Neural cell (in vitro differentiated cells): ENCODE results near the gene ZNF329.

ENCODE experiments used
- EP300 ChIP-seq: fragments of 450-650 bp; conservative IDR thresholded peaks from 2 replicates; pipeline ENCODE4 v1.6.1; 2014; ENCODE audit warnings: antibody characterized with exemption, mild to moderate bottlenecking, moderate library complexity; ENCODE audit not compliant: poor library complexity, severe bottlenecking
- EZH2 ChIP-seq: fragments of 200-600, 300-800 bp; shearing (Covaris generic), sonication (generic); IDR thresholded peaks from 2 replicates; pipeline ENCODE4 v1.6.1; 2014; ENCODE audit warnings: antibody characterized with exemption, low read length, borderline replicate concordance, mild to moderate bottlenecking; ENCODE audit not compliant: insufficient read depth, poor library complexity, severe bottlenecking
- POLR2AphosphoS5 ChIP-seq: IDR thresholded peaks from 2 replicates; pipeline ENCODE4 v1.6.1; 2012
- SMC3 ChIP-seq: fragments of 450-650 bp; conservative IDR thresholded peaks from 2 replicates; pipeline ENCODE4 v1.6.1; 2014; ENCODE audit warnings: antibody characterized with exemption, mild to moderate bottlenecking, moderate library complexity; ENCODE audit not compliant: poor library complexity
- TAF1 ChIP-seq: IDR thresholded peaks from 2 replicates; pipeline ENCODE4 v1.6.1; 2012; ENCODE audit warnings: low read depth
- TF ChIP-seq, protein P1 (sequence below): fragments of 450-650 bp; IDR thresholded peaks from 2 replicates; pipeline ENCODE4 v1.5.1; 2014; ENCODE audit warnings: antibody characterized with exemption, mild to moderate bottlenecking, moderate library complexity; ENCODE audit not compliant: poor library complexity, severe bottlenecking
- TF ChIP-seq, protein P2 (sequence below): IDR thresholded peaks from 2 replicates; pipeline ENCODE4 v1.6.1; 2012; ENCODE audit warnings: borderline replicate concordance

DNA sequence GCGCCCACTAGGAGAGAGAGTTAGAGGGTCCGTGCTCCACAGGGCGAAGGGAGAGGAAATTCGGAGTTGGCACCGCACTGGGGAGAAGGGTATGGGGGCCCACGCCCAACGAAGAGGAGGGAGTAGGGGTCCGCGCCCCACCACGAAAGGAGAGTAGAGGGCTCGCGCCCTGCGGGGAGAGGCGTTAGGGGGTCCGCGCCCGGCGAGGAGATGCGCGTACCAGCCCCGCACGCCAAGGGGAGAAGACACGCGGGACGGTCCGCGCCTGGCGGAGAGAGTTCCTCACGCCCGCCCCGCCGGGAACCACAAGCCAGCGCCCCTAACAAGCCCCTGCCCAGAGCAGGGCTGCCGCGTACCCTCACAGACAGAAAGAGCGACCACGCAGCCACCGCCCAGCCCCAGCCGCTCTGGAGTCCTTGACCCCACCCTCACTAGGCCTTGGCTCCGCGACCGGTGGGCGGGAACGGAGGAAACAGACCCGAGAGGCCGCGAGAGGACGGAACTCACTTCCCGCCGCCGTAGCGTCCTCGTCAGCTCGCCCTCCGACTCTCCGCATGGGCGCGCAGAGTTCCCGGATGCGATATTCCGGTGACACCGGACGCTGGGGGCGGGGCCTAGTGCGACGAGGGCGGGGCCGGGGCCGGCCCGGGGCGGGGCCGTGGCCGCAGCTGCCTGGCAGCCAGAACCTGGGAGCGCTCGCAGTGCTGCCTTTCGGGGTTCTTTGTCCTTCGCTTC lies 32.6 kb downstream of the ZNF329 start:
- TF ChIP-seq, protein P1, sequence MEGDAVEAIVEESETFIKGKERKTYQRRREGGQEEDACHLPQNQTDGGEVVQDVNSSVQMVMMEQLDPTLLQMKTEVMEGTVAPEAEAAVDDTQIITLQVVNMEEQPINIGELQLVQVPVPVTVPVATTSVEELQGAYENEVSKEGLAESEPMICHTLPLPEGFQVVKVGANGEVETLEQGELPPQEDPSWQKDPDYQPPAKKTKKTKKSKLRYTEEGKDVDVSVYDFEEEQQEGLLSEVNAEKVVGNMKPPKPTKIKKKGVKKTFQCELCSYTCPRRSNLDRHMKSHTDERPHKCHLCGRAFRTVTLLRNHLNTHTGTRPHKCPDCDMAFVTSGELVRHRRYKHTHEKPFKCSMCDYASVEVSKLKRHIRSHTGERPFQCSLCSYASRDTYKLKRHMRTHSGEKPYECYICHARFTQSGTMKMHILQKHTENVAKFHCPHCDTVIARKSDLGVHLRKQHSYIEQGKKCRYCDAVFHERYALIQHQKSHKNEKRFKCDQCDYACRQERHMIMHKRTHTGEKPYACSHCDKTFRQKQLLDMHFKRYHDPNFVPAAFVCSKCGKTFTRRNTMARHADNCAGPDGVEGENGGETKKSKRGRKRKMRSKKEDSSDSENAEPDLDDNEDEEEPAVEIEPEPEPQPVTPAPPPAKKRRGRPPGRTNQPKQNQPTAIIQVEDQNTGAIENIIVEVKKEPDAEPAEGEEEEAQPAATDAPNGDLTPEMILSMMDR: no peak
- TF ChIP-seq, protein P2, sequence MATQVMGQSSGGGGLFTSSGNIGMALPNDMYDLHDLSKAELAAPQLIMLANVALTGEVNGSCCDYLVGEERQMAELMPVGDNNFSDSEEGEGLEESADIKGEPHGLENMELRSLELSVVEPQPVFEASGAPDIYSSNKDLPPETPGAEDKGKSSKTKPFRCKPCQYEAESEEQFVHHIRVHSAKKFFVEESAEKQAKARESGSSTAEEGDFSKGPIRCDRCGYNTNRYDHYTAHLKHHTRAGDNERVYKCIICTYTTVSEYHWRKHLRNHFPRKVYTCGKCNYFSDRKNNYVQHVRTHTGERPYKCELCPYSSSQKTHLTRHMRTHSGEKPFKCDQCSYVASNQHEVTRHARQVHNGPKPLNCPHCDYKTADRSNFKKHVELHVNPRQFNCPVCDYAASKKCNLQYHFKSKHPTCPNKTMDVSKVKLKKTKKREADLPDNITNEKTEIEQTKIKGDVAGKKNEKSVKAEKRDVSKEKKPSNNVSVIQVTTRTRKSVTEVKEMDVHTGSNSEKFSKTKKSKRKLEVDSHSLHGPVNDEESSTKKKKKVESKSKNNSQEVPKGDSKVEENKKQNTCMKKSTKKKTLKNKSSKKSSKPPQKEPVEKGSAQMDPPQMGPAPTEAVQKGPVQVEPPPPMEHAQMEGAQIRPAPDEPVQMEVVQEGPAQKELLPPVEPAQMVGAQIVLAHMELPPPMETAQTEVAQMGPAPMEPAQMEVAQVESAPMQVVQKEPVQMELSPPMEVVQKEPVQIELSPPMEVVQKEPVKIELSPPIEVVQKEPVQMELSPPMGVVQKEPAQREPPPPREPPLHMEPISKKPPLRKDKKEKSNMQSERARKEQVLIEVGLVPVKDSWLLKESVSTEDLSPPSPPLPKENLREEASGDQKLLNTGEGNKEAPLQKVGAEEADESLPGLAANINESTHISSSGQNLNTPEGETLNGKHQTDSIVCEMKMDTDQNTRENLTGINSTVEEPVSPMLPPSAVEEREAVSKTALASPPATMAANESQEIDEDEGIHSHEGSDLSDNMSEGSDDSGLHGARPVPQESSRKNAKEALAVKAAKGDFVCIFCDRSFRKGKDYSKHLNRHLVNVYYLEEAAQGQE: no peak
- TF ChIP-seq TAF1: no peak
- TF ChIP-seq EP300: no peak
- no peak for TF ChIP-seq EZH2
- no peak for TF ChIP-seq SMC3
- TF ChIP-seq POLR2AphosphoS5: no peak
